SU-DHL-6 (cell line): ENCODE results near the gene ZNF664.

Experiments
- H2AFZ ChIP-seq: fragments of 200-600 bp; sonication (generic); 2 replicates; pipeline ENCODE4 v1.6.1; 2014; ENCODE audit warnings: low read depth, mild to moderate bottlenecking, moderate library complexity, mixed read lengths, antibody characterized with exemption, low read length; ENCODE audit not compliant: severe bottlenecking
- H3F3A ChIP-seq: fragments of 200-600 bp; shearing (Covaris generic); 2 replicates; pipeline ENCODE4 v1.6.0; 2016; ENCODE audit warnings: antibody characterized with exemption, mild to moderate bottlenecking; ENCODE audit not compliant: insufficient read depth
- H3K27ac ChIP-seq: fragments of 200-600 bp; sonication (generic); 2 replicates; pipeline ENCODE4 v1.5.1; 2016; ENCODE audit warnings: low read depth, mild to moderate bottlenecking, low read length, moderate library complexity, mixed read lengths
- H3K27me3 ChIP-seq: fragments of 200-600 bp; sonication (generic), shearing (Covaris generic); 2 replicates; pipeline ENCODE4 v1.6.0; 2014; ENCODE audit warnings: mild to moderate bottlenecking, low read length
- H3K36me3 ChIP-seq: fragments of 200-600 bp; sonication (generic); 2 replicates; pipeline ENCODE4 v1.6.1; 2014; ENCODE audit warnings: mild to moderate bottlenecking, low read length, mixed read lengths
- H3K4me2 ChIP-seq: fragments of 300-600, 200-600 bp; shearing (Covaris generic), sonication (generic); 2 replicates; pipeline ENCODE4 v1.6.0; 2014; ENCODE audit warnings: low read length, low read depth, mild to moderate bottlenecking; ENCODE audit not compliant: poor library complexity, severe bottlenecking
- H3K4me3 ChIP-seq: fragments of 200-600 bp; sonication (generic); 2 replicates; pipeline ENCODE4 v1.5.1; 2014; ENCODE audit warnings: antibody characterized with exemption, low read length, mild to moderate bottlenecking, mixed read lengths; ENCODE audit not compliant: insufficient read depth, poor library complexity, severe bottlenecking
- H3K79me2 ChIP-seq: fragments of 200-600 bp; sonication (generic); 2 replicates; pipeline ENCODE4 v1.6.1; 2014; ENCODE audit warnings: mild to moderate bottlenecking, low read length, moderate library complexity; ENCODE audit not compliant: insufficient read depth
- H3K9ac ChIP-seq: fragments of 200-600 bp; sonication (generic); 2 replicates; pipeline ENCODE4 v1.7.0; 2014; ENCODE audit warnings: mild to moderate bottlenecking, low read length
- H3K9me2 ChIP-seq: fragments of 200-600 bp; sonication (generic); replicated peaks from 2 replicates; pipeline ENCODE4 v1.6.1; 2014; ENCODE audit warnings: low read length; ENCODE audit not compliant: insufficient read depth
- H3K9me3 ChIP-seq: fragments of 200-600 bp; sonication (generic); 2 replicates; pipeline ENCODE4 v1.6.1; 2014; ENCODE audit warnings: low read length, mixed read lengths; ENCODE audit not compliant: insufficient read depth
- H4K20me1 ChIP-seq: fragments of 200-600 bp; sonication (generic); 2 replicates; pipeline ENCODE4 v1.6.1; 2014; ENCODE audit warnings: low read depth, mild to moderate bottlenecking, antibody characterized with exemption, low read length, moderate library complexity, mixed read lengths
- EZH2phosphoT487 ChIP-seq: fragments of 200-600 bp; sonication (generic), shearing (Covaris generic); conservative IDR thresholded peaks from 2 replicates; pipeline ENCODE4 v1.6.1; 2018; ENCODE audit warnings: mild to moderate bottlenecking, antibody characterized with exemption, low read length, moderate library complexity, mixed read lengths
- TF ChIP-seq, protein P1 (sequence below): fragments of 200-600 bp; sonication (generic); IDR thresholded peaks from one replicate; pipeline ENCODE4 v1.5.1; 2017; ENCODE audit warnings: antibody characterized with exemption, mild to moderate bottlenecking, low read length, moderate library complexity; ENCODE audit not compliant: insufficient read depth, poor library complexity, severe bottlenecking

ZNF664 gene

GRCh38 chr12:123948401-123948795 is 24.6 kb upstream of the ZNF664 start:
- no peak overlapping the region for H3K4me3 ChIP-seq
- H3K27me3 ChIP-seq, result no peaks in the 10 kb centered on the region
- no peaks in the 10 kb centered on the region for H3F3A ChIP-seq
- H4K20me1 ChIP-seq, result no peaks in the 10 kb centered on the region
- no peaks in the 10 kb centered on the region for H3K9me2 ChIP-seq
- no peak overlapping the region for H3K27ac ChIP-seq
- TF ChIP-seq, protein P1, sequence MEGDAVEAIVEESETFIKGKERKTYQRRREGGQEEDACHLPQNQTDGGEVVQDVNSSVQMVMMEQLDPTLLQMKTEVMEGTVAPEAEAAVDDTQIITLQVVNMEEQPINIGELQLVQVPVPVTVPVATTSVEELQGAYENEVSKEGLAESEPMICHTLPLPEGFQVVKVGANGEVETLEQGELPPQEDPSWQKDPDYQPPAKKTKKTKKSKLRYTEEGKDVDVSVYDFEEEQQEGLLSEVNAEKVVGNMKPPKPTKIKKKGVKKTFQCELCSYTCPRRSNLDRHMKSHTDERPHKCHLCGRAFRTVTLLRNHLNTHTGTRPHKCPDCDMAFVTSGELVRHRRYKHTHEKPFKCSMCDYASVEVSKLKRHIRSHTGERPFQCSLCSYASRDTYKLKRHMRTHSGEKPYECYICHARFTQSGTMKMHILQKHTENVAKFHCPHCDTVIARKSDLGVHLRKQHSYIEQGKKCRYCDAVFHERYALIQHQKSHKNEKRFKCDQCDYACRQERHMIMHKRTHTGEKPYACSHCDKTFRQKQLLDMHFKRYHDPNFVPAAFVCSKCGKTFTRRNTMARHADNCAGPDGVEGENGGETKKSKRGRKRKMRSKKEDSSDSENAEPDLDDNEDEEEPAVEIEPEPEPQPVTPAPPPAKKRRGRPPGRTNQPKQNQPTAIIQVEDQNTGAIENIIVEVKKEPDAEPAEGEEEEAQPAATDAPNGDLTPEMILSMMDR, result no peak
- TF ChIP-seq EZH2phosphoT487, result no peak
- H3K36me3 ChIP-seq, result no peaks in the 10 kb centered on the region
- no peaks in the 10 kb centered on the region for H3K79me2 ChIP-seq
- no peak overlapping the region for H2AFZ ChIP-seq
- no peak overlapping the region for H3K4me2 ChIP-seq
- H3K9me3 ChIP-seq, result no peaks in the 10 kb centered on the region
- no peak overlapping the region for H3K9ac ChIP-seq

- Histone ChIP-seq H3K36me3 (no peaks in the 10 kb centered on the region), H3K4me2 (no peak overlapping the region)
These were observed 23.9 kb upstream of the ZNF664 start for GRCh38 chr12:123948796-123949769.

DNA sequence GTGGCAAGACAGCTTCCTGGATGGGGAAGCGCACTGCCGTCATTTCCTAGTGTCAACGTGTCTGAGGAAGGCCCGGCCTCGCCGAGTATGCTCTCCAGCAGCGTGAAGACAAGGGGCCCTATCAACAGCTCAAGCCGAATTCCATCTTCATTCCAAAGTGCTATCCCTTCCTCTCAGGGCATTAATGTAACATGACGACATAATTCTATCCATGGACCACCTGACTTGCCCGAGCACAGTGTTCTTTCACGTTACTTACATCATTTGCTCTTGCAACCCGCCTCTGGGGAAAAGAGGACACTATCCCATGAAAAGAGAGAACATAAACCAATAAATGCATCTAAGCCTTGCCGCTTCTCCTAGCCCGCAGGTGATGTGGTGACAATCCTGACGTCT is 23.2 kb upstream of the ZNF664 start:
- TF ChIP-seq, protein P1, result no peak
- no peak for TF ChIP-seq EZH2phosphoT487
- Histone ChIP-seq H3K27ac (no peak overlapping the region), H3K9ac (no peak overlapping the region), H4K20me1 (no peaks in the 10 kb centered on the region), H3K79me2 (no peaks in the 10 kb centered on the region), H3K9me2 (no peaks in the 10 kb centered on the region), H3K9me3 (no peaks in the 10 kb centered on the region), H3K4me3 (no peak overlapping the region), H2AFZ (no peak overlapping the region), H3K36me3 (no peaks in the 10 kb centered on the region), H3F3A (no peaks in the 10 kb centered on the region), H3K4me2 (no peak overlapping the region), H3K27me3 (no peaks in the 10 kb centered on the region)

More at GRCh38 chr12:123948796-123949769, 23.9 kb upstream of the ZNF664 start:
- Histone ChIP-seq H3K4me3 (no peak overlapping the region), H3F3A (no peaks in the 10 kb centered on the region), H3K27me3 (no peaks in the 10 kb centered on the region), H3K27ac (no peak overlapping the region), H3K9ac (no peak overlapping the region), H3K79me2 (no peaks in the 10 kb centered on the region), H4K20me1 (no peaks in the 10 kb centered on the region), H2AFZ (no peak overlapping the region), H3K9me3 (no peaks in the 10 kb centered on the region), H3K9me2 (no peaks in the 10 kb centered on the region)
- TF ChIP-seq, protein P1, result no peak
- no peak for TF ChIP-seq EZH2phosphoT487
